Right renal pelvis (tissue), 4 donors: ENCODE measurements around the gene TENM4. TPM values are rescaled to one million over a fixed set of nuclear protein-coding genes. Genes with fewer than 3 reads are reported as not detected.
A peak's percentile ranks its signal among the peaks of the same experiment; 100 is the strongest.
"Not testable (repeated sequence)": the region's sequence is repeated elsewhere in the genome, so short reads cannot be mapped to it uniquely, and the experiment has no call there.

Source experiments
- DNase-seq, 4 donors: peaks; one replicate each; pipeline ENCODE4 v3.0.0-alpha.2; 2013; ENCODE audit warnings: low read depth in 4 of 4, low spot score in 3 of 4, missing footprints in 1 of 4
- polyA plus RNA-seq, 4 donors: library from polyadenylated mRNA; unstranded; fragments of 120-200 nt; gene quantifications; one replicate each; pipeline ENCODE4 v1.2.1, GENCODE V29; 2013; ENCODE audit not compliant: insufficient read length in 4 of 4

TENM4 gene
- polyA plus RNA-seq, 4 donors, result 19.9 to 26.6 (median 22.0) TPM

DNA sequence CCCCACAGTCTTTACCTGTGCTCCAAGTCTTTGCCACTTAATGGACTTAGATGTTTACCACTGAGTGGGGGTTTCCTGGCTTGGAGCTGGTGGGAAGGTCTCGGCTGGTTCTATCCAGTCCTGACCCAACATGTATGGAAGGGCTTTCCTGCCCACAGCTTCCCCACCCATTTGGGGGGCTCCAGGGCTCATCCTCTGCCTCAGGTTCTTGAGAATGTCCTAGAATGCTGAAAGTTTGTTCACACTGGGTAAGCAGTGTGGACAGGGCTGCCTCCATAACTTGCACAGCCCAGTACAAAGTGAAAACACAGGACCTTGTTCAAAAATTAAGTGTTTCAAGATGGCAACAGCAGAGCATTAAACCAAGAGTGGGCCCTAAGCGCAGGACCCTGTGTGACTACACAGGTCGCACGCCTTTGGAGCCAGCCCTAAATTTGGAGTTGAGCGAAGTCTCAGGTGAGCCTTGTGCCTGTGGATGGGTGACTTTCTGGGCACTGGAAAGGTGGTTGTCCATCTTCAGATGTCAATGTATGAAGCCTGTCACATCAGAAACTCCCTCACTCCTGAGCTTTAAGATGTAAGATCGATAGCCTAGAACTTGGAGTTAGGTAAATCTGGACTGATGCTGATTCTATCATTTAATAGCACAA is 793.4 kb downstream of the TENM4 start:
- DNase-seq, result no peak

DNA sequence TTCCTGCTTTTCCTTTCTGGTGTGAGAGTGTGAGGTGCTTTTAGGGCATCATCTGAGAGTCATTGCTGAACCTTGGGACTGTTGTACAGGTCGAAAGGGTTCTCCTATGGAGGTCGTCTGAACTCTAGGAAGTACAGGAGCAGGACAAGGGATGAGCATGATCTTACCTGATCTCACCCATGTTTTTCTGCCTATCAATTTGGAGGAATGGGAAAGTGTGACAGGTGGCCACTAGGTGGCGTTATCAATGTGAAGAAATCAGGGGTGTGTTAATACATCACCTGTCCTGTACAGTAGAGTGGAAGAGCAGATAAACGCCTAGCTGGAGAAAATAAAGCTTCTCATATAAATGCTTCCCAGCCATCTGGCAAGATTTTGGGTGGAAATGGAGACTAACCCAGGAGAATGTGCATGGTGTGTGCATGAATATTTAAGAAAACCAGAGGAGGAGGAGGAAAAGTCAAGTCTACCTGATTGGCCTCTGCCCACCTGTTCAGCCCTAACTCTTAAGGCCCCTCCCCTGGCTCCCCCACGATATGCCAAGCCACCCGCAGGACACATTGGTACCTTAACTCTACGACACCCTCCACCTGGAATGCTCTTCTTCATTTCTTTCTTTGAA is 794.2 kb downstream of the TENM4 start:
- peak; percentile 29 to 45 (median 34) for DNase-seq

DNA sequence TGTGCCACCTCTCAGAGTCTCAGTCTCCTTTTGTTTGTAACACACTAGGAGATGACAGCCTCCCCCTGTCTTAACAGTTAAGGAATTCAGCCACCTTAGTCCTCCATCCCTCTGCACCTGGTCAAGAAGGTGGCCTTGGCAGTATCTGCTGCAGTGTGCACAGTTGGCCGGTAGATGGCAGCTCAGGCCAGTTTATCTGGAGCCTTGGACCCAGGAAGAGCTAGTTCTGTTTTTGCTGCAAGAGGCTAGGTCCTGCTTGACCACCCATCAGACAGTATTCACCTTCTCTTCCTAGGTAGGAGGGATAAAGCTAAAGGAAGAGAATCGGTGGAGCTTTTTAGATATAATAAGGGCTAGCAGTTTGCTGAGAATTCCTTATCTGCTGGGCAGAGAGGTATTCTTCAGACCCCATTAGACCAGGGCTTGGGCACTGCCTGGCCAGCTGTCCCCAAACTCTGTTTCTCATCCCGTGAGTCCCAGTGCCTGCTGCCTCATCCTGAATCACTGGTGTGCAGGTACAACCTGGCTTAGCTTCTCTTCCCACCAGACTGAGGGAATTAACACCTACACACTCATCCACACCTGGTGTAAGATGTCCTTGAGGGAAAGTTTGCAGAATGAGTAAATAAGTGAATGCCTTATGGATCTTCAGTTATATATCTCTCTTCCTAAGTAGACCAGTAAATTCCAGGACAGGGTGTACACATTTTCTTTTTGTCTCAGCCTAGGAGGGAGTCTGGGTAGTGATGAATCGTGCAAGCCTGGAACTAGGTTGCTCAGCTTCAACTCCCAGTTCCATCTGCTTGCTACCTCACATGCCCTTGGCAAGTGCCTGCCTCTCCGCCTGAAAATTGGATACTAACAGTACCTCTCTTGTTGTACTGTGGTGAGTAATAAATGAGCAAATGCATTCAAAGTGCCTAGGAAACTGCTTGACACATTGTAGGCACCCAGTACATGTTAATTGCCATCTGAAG is 795.3 kb downstream of the TENM4 start:
- DNase-seq, result peak; percentile 48 to 68 (median 58)

DNA sequence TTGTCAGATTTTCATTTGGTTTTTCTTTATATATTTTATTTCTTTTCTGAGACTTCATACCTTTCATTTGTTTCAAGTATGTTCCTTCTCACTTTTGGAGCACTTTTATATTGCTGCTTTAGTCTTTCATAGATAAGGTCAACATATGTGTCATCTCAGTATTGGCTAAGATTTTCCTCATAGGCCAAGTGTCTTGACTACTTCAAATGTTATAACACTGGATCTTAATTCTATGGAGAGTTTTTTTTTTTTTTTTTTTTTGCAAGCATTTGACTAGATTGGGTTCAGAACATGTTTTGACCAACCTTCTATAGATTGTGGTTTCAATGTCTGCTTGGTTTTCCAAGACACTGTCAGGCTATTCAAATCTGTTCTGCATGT is 797.2 kb downstream of the TENM4 start:
- no peak for DNase-seq

DNA sequence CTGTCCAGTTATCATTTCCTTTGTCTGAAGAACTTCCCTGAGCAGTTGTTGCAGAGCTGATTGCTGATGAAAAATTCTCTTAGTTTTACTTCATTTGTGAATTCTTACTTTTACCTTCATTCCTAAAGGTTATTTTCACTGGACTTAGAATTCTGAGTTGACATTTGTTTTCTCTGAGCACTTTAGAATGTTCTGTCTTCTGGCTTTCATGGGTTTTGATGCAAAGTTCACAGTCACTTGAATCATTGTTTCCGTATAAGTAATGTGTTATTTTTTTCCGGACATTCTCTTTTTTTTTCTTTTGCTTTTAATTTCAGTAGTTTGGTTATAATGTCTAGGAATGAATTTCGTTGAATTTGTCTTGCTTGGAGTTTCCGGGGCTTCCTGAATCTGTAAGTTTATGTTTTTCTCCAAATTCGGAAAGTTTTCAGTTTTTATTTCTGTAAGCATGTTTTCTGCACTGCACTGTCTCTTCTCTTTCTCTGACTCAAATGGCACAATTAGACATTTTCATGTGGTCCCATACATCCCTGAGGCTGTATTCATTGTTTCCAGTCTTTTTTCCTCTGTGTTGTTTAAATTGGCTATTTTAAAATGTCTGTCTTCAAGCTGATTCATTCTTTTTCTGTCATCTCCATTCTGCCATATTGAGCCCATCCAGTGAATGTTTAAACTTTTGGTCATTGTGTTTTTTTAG is 797.7 kb downstream of the TENM4 start:
- DNase-seq, result no peak

DNA sequence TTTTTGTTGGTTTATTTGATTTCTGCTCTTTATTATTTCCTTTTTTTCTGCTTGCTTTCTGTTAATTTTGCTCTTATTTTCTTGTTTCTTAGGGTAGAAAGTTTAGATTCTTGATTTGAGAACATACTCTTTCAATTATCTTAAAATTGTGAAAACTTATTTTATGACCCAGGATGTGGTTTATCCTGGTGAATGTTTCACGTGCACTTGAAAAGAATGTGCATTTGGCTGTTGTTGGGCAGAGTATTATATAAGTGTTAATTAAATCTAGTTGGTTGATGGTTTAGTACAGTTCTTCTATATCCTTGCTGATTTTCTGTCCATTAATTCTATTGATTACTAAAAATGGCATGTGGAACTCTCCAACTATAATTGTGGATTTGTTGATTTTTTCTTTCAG is 799.3 kb downstream of the TENM4 start:
- DNase-seq, result no peak

DNA sequence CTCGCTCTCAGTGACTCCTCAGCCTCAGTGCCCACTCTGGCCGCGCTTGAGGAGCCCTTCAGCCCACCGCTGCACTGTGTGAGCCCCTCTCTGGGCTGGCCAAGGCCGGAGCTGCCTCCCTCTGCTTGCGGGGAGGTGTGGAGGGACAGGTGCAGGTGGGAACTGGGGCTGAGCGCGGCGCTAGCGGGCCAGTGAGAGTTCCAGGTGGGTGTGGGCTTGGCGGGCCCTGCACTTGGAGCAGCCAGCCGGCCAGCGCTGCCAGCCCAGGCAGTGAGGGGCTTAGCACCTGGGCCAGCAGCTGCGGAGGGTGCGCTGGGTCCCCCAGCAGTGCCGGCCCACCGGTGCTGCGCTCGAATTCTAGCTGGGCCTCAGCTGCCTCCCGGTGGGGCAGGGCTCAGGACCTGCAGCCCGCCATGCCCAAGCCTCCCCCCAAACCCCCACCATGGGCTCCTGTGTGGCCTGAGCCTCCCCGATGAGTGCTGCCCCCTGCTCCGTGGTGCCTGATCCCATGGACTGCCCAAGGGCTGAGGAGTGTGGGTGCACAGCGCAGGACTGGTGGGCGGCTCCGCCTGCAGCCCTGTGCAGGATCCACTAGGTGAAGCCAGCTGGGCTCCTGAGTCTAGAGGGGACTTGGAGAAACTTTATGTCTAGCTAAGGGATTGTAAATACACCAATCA is 802.0 kb downstream of the TENM4 start:
- DNase-seq, result no peak

DNA sequence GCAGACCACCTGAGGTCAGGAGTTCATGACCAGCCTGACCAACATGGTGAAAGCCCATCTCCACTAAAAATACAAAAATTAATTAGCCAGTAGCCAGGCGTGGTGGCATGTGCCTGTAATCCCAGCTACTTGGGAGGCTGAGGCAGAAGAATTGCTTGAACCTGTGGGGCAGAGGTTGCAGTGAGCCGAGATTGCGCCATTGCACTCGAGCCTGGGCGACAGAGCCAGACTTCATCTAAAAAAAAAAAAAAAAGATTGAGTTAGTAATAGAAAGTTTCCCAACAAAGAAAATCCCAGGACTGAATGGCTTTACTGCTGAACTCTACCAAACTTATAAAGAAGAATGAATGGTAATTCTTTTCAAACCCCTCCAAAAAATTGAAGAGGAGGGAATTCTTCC is 803.3 kb downstream of the TENM4 start:
- DNase-seq, result not testable (repeated sequence)

DNA sequence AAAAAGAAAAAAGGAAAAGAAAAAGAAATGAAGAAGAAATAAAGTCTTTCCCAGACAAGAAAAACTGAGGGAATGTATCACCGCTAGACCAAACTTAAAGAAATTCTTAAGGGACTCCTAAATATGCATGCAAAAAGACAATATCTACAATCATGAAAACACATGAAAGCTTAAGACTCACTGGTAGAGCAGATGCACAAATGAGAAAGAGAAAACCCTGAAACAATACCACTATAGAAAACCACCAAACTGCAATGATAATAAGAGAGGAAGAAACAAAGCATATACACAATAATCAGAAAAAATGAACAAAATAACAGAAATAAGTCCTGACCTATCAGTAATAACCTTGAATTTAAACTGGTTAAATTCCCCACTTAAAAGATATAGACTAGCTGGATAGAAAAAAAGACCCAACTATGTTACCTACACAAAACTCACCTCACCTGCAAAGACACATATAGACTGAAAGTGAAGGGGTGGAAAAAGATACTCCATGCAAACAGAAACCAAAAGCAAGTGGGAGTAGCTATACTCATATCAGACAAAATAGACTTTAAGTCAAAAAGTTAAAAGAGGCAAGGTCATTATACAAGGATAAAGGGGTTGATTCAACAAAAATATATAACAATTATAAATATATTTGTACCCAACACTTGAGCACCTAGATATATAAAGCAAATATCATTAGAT is 804.9 kb downstream of the TENM4 start:
- DNase-seq, result no peak

DNA sequence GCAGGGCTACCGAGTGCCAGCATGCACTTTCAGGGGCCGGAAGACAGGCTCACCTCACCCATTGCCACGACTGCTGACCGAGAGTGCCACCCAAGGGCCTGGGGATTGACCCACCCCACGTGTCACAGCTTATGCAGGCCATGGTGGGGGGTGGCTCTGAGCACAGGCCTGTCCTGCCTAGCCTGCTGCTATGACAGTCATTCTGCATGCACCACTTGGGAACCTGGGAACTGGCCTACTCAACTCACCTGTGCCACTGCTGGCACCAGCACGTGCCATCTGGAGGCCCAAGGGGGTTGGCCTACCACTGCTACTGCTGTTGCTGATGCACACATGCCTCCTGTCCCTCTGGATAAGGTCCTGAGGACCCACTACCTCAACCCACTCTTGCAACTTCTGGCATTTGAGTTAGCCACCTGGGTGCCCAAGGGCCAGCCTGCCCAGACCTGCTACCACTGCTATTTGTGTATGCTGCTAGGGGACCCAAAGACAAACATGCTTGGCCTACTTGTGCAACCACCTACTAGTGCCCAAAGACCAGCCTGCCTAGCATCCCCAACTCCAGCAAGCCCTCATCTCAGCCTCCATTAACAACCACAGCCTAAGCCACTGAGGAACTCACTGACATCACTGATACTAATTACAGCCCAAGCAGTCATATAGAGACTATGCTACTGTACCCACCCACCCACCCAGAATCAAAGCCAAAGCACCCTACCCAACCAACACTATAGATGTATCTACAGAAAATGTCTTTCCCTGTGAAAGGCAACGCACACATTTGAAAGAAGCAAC is 807.1 kb downstream of the TENM4 start:
- no peak for DNase-seq

DNA sequence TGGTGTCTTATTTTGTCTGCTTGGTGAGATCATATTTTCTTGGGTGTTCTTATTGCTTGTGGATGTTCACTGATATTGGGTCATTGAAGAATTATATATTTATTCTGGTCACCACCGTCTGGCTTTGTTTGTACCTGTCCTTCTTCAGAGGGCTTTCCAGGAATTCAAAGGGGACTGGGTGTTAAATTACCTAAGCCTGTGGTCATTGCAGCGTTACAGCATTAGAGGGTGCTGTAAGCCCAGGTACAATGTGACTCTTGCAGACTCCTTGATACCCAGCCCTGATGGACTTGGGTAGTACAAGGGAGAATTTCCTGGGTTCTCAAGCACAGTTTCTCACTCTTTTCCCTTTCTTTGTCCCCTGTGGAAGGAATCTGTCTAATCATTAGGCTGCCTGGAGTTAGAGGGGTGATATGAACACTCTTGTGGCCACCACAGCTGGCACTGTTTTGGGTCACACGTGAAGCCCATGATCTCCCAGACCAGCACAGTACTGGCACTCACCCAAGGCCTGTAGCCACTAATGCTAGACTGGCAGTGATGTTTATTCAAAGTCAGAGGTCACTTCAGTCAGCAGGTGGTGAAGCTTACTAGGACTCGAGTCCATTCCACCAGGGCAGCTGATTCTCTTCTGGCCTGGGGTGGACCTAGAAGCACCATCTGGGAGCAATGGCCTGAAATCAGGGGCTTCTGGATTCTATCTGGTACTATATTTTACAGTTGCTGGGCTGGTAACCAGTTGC is 810.1 kb downstream of the TENM4 start:
- no peak for DNase-seq

DNA sequence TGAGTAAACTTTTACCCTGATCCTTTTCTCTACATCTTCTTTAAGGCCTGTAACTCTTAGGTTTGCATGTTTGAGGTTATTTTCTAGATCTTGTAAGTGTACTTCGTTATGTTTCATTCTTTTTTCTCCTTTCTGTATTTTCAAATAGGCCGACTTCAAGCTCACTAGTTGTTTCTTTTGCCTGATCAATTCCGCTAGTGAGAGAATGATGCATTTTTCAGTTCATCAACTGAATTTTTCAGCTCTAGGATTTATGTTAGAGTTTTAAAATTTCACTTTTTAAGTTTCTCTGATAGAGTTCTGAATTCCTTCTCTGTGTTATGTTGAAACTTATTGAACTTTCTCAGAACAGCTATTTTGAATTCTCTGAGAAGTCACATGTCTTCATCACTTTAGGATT is 810.7 kb downstream of the TENM4 start:
- DNase-seq, result no peak

DNA sequence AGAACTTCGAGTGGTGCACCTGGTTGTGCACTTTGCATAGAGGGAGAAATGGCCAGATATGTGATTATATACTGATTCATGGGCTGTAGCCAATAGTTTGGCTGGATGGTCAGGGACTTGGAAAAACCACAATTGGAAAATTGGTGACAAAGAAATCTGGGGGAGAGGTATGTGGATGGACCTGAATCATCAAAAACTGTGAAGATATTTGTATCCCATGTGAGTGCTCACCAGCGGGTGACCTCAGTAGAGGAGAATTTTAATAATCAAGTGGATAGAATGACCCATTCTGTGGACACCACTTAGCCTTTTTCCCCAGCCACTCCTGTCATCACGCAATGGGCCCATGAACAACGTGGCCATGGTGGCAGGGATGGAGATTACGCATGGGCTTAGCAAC is 818.2 kb downstream of the TENM4 start:
- DNase-seq, result no peak

DNA sequence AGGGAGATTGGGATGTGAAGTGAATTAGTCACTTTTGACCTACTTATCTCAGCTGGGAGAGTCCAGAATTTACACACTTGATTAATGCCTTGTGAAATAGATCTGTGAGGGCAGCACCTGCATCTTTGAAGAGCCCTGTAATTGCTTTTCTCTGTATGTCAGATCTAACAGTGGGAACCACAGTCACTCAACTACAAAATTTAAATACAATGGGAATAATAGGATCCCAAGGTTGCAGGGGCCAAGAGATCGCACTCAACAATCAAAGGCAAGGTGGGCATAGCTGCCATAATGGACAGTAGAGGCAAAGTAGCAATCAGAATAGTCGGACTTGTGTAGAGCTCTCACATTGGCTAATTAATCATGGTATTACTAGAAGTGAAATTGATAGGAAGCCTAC is 820.7 kb downstream of the TENM4 start:
- DNase-seq, result no peak

DNA sequence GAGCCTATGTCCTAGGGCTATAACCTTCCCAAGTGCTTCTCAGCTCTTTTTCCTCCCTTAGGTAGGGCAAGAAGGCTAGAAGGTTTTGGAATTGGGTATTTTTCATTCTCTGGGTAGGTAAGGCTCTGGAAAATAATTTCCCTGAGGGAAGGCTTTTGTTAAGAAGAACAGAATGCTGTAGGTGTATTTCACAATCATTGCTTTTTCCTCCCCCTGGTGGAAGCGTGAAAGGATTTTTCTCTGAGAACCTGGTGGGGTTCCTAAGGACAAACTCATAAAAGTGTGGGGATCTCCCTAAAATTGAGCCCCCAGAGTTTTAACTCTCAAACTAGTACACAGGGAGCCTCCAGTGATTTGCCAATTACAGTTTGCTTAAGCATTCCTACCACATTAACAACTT is 825.1 kb downstream of the TENM4 start:
- DNase-seq, result no peak

DNA sequence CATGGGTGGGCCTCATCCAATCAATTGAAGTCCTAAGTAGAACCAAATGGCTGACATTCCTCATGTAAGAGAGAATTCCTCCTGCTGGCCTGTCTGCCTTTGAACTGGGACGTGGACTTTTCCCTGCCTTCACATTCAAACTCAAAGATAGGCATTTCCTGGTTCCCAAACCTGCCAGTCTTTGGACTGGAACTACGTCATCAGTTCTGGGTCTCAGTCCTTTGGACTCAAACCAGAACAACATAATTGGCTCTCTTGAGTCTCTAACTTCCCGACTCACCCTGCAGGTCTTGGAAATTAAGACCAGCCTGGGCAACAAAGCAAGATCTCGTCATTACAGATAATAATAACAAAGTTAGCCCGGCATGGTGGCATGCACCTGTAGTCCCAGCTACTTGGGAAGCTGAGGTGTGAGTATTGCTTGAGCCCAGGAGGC is 827.4 kb downstream of the TENM4 start:
- DNase-seq, result no peak

DNA sequence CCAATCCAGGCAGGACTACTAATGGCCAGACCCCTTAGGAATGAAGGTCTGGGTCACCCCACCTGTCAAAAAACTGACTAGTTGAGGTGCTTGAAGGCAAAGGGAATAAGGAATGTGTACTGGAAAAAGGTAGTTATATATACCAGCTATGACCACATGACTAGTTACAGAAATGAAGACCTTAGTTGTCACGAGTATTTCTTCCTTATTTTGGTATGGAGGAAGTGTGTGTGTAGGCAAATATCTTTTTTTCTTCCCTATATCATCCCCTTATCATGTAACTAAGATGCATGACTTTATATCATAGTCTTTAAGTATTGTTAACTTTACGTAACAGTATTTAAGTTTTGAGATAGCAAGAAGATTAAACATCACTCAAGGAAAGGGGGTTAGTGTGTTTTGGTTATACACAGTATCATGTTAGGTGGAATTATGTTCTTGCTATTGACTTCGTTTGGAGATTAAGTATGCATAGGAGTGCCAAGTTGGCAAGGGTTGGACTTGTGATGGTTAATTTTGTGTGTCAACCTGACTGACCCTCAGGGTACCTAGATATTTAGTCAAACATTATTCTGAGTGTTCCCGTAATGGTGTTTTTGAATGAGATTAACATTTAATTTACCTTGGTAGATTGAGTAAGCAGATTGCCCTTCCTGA is 828.0 kb downstream of the TENM4 start:
- DNase-seq, result no peak

DNA sequence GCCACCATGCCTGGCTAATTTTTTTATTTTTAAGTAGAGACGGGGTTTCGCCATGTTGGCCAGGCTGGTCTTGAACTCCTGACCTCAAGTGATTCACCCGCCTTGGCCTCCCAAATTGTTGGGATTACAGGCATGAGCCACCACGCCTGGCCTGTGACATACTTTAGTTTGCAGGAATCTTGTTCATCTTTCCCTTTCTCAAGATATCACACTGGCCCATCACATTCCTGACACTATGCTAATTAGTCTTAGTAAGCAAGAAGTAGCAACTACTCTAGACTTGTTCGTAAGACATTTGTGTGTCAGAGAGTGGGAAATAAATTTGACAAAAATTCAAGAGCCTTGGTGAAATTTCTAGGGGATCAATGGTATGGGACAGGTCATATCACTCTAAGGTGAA is 831.5 kb downstream of the TENM4 start:
- DNase-seq, result not testable (repeated sequence)
